Mesodermal cell (in vitro differentiated cells): Measurements from ENCODE around the gene LDLRAD4.
"Not testable (repeated sequence)": the region's sequence is repeated elsewhere in the genome, so short reads cannot be mapped to it uniquely, and the experiment has no call there.

ENCODE experiments used
- H3K27ac ChIP-seq: 2 replicates; pipeline ENCODE4 v1.7.0; 2013; ENCODE audit warnings: mild to moderate bottlenecking, low read depth, low read length, moderate library complexity; ENCODE audit not compliant: severe bottlenecking
- H3K36me3 ChIP-seq: 2 replicates; pipeline ENCODE4 v1.7.1; 2013; ENCODE audit warnings: mild to moderate bottlenecking, low read length, moderate library complexity; ENCODE audit not compliant: control insufficient read depth, insufficient read depth
- H3K4me1 ChIP-seq: one replicate; pipeline ENCODE4 v1.7.1; 2013; ENCODE audit warnings: mild to moderate bottlenecking, low read length; ENCODE audit not compliant: insufficient read depth, control insufficient read depth, poor library complexity, severe bottlenecking
- H3K4me3 ChIP-seq: 2 replicates; pipeline ENCODE4 v1.7.0; 2013; ENCODE audit warnings: low read length, control low read depth, mild to moderate bottlenecking; ENCODE audit not compliant: insufficient read depth, poor library complexity, severe bottlenecking; ENCODE audit errors: extremely low read depth
- H3K9me3 ChIP-seq: 2 replicates; pipeline ENCODE4 v1.7.1; 2013; ENCODE audit warnings: mild to moderate bottlenecking, low read length, moderate library complexity; ENCODE audit not compliant: control insufficient read depth
- WGBS, 2 experiments: methylation state at CpG; one replicate each; pipeline ENCODE4 v1.1.5; 2013; ENCODE audit warnings: missing lambda C conversion rate in 2 of 2; ENCODE audit not compliant: insufficient coverage in 2 of 2; 5-methylcytosine and 5-hydroxymethylcytosine counted together

The LDLRAD4 gene

DNA sequence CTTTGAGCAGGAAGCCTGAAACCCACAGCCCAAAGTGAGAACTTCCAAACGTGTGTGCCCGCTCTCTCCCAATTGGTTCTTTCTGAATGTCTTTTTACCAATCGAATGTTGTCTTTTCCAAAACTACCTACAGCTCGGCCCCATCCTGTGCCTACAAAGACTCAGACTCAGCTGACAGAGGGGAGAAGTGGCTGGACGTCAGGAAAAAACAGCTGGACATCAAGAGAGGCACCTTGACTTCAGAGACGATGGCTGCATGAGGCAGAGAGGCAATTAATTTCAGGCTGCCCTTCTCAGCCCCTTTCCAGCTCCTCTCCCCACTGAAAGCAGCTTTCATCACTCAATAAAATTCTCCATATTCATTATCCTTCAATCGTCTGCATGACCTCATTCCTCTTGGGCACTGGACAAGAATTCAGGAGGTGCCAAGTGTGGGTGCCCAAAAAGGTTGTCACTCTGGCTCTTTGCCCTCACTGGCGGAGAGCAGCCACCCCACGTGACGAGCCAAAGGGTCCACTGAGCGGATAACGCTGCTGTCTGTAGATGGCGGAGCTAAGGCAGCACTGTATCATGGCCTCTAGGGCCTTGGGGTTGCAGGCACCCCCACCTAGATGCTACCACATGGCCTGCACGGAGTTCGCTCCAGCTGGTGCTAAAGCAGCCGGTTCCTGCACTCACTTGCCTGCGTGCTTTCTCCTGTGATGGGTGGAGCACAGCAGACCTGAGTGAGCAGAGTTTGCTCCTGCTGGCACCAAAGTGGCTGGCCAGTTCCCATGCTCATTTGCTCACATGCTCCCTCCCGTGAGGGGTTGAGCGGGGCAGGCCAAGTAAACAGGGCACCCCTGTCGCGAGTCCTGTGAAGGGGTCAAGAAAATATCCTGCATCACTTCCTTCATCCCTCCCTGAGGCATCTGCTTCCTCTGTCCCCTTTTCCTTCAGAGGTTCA lies 469.9 kb downstream of the LDLRAD4 start:
- 85 to 95% methylated on average over 19 of the region's 21 CpGs for WGBS, 2 experiments
- Histone ChIP-seq H3K4me1 (no peaks in the 10 kb centered on the region), H3K27ac (no peak overlapping the region), H3K9me3 (no peaks in the 10 kb centered on the region), H3K4me3 (no peak overlapping the region), H3K36me3 (no peaks in the 10 kb centered on the region)

DNA sequence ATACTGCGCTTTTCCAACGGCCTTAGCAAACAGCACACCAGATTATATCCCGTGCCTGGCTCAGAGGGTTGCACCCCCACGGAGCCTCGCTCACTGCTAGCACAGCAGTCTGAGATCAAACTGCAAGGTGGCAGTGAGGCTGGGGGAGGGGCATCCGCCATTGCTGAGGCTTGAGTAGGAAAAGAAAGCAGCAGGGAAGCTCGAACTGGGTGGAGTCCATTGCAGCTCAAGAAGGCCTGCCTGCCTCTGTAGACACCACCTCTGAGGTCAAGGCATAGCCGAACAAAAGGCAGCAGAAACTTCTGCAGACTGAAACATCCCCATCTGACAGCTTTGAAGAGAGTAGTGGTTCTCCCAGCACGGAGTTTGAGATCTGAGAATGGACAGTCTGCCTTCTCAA lies 471.5 kb downstream of the LDLRAD4 start:
- H3K27ac ChIP-seq, H3K4me1 ChIP-seq, H3K9me3 ChIP-seq, H3K4me3 ChIP-seq, H3K36me3 ChIP-seq: not testable (repeated sequence)
- 88 to 93% methylated on average over 9 of the region's 9 CpGs for WGBS, 2 experiments

- peaks cover 20% of the 10 kb centered on the region for H3K9me3 ChIP-seq
- not testable (repeated sequence) for H3K4me3 ChIP-seq, H3K4me1 ChIP-seq, H3K36me3 ChIP-seq, H3K27ac ChIP-seq
- 100% methylated on average over 1 of the region's 5 CpGs; no CpG with 5 or more reads in 1 of the 2 experiments for WGBS, 2 experiments
Observed at GRCh38 chr18:13695337-13695736, 476.8 kb downstream of the LDLRAD4 start.

GRCh38 chr18:13696961-13697360 lies 478.4 kb downstream of the LDLRAD4 start:
- Histone ChIP-seq H3K4me3 (no peak overlapping the region), H3K4me1 (no peaks in the 10 kb centered on the region), H3K27ac (no peak overlapping the region), H3K36me3 (peaks cover 3% of the 10 kb centered on the region), H3K9me3 (peaks cover 36% of the 10 kb centered on the region)
- WGBS, 2 experiments: 78 to 100% methylated on average over 1 to 2 of the region's 3 CpGs

GRCh38 chr18:13700153-13700552 lies 481.6 kb downstream of the LDLRAD4 start:
- Histone ChIP-seq H3K36me3 (peaks cover 16% of the 10 kb centered on the region), H3K27ac (no peak overlapping the region), H3K9me3 (peaks cover 53% of the 10 kb centered on the region), H3K4me3 (no peak overlapping the region), H3K4me1 (no peaks in the 10 kb centered on the region)
- 100% methylated on average over 1 of the region's 1 CpG; no CpG with 5 or more reads in 1 of the 2 experiments for WGBS, 2 experiments
